HepG2 (cell line): ENCODE results near the gene PDE3B. TPM values are rescaled to one million over a fixed set of nuclear protein-coding genes. Genes with fewer than 3 reads are reported as not detected.

Experiments
- CHD2 ChIP-seq: IDR thresholded peaks from 2 replicates; pipeline ENCODE4 v1.6.1; 2011; ENCODE audit warnings: low read depth, low read length, improper control_type of control experiment
- MBNL3 ChIP-seq: fragments of 250-450 bp; sonication (Bioruptor Pico); conservative IDR thresholded peaks from 2 replicates; pipeline ENCODE4 v1.8.0; 2022; ENCODE audit warnings: mild to moderate bottlenecking, inconsistent platforms
- PRPF4 ChIP-seq: fragments of 200-400 bp; formaldehyde crosslinking; IDR thresholded peaks from 2 replicates; pipeline ENCODE4 v1.6.1; 2016; ENCODE audit warnings: low read length, low read depth; ENCODE audit not compliant: poor library complexity, severe bottlenecking
- ZBTB8A ChIP-seq: sonication (generic); formaldehyde crosslinking; IDR thresholded peaks from 2 replicates; pipeline ENCODE4 v1.4.0; 2020; ENCODE audit warnings: mild to moderate bottlenecking, low read depth, missing genetic modification reagents, borderline replicate concordance
- ZMYM4 ChIP-seq: sonication (generic); formaldehyde crosslinking; IDR thresholded peaks from 2 replicates; pipeline ENCODE4 v1.8.1; 2023; ENCODE audit warnings: mild to moderate bottlenecking, missing genetic modification reagents
- ZNF34 ChIP-seq: sonication (generic); formaldehyde crosslinking; IDR thresholded peaks from 2 replicates; pipeline ENCODE4 v1.4.0; 2020; ENCODE audit warnings: mild to moderate bottlenecking, missing genetic modification reagents, borderline replicate concordance
- ZNF564 ChIP-seq: sonication (generic); formaldehyde crosslinking; IDR thresholded peaks from 2 replicates; pipeline ENCODE4 v1.8.1; 2023; ENCODE audit warnings: mild to moderate bottlenecking, missing genetic modification reagents
- ZNF839 ChIP-seq: sonication (generic); formaldehyde crosslinking; IDR thresholded peaks from 2 replicates; pipeline ENCODE4 v1.4.0; 2020; ENCODE audit warnings: missing genetic modification reagents, mild to moderate bottlenecking, borderline replicate concordance
- polyA plus RNA-seq, 8 experiments: library from polyadenylated mRNA; depleted of rRNA in 3 of 8; stranded (reverse) in 7 of 8; unstranded in 1 of 8; fragments of >200 nt; fragmentation: Illumina TruSeq in 4 of 8; extraction: Trizol in 4 of 8; gene quantifications; 2 replicates each; pipeline versions ENCODE4 v1.2.1 to v1.2.3, GENCODE V29; 2011 to 2016; ENCODE audit warnings: low read depth in 4 of 8, missing spikeins in 1 of 8, mixed read lengths in 1 of 8; ENCODE audit not compliant: insufficient read depth in 1 of 8
- total RNA-seq, 5 experiments: library from RNA; depleted of rRNA; stranded (reverse); fragments of >200 nt; fragmentation: Illumina TruSeq; extraction: Trizol; gene quantifications; 2 replicates each; pipeline ENCODE4 v1.2.3, GENCODE V29; 2016; ENCODE audit warnings: low read depth in 1 of 5
- TF ChIP-seq, protein P1 (sequence below): sonication (generic); formaldehyde crosslinking; IDR thresholded peaks from 2 replicates; pipeline ENCODE4 v1.8.1; 2023; ENCODE audit warnings: mild to moderate bottlenecking, inconsistent platforms, moderate library complexity, missing genetic modification reagents, borderline replicate concordance
- TF ChIP-seq, protein P2 (sequence below): sonication (generic); formaldehyde crosslinking; conservative IDR thresholded peaks from 2 replicates; pipeline ENCODE4 v1.4.0; 2020; ENCODE audit warnings: mild to moderate bottlenecking, missing genetic modification reagents, moderate library complexity
- TF ChIP-seq, protein P3 (sequence below): sonication (generic); formaldehyde crosslinking; IDR thresholded peaks from 2 replicates; pipeline ENCODE4 v1.8.0; 2022; ENCODE audit warnings: mild to moderate bottlenecking, missing genetic modification reagents
- TF ChIP-seq, protein P4 (sequence below): sonication (generic); formaldehyde crosslinking; IDR thresholded peaks from 2 replicates; pipeline ENCODE4 v1.4.0; 2020; ENCODE audit warnings: missing genetic modification reagents
- TF ChIP-seq, protein P5 (sequence below): sonication (generic); formaldehyde crosslinking; IDR thresholded peaks from 2 replicates; pipeline ENCODE4 v1.4.0; 2020; ENCODE audit warnings: missing genetic modification reagents
- TF ChIP-seq, protein P6 (sequence below): sonication (generic); formaldehyde crosslinking; IDR thresholded peaks from 2 replicates; pipeline ENCODE4 v1.5.0; 2020; ENCODE audit warnings: mild to moderate bottlenecking, missing genetic modification reagents

Gene PDE3B
- total and polyA plus RNA-seq, 2 of the 13 experiments (the other 11 are each of a cell fraction or from before 2014, with no cell fraction given) = 14.1 to 26.5 TPM

DNA sequence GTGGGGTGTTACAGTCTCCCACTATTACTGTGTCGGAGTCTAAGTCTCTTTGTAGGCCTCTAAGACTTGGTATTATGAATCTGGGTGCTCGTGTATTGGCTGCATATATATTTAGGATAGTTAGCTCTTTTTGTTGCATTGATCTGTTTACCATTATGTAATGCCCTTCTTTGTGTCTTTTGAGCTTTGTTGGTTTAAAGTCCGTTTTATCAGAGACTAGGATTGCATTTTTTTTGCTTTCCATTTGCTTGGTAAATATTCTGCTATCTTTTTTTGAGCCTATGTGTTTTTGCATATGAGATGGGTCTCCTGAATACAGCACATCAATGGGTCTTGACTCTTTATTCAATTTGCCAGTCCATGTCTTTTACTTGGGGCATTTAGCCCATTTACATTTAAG is 97.6 kb downstream of the PDE3B start (continued):
- TF ChIP-seq, protein P1, sequence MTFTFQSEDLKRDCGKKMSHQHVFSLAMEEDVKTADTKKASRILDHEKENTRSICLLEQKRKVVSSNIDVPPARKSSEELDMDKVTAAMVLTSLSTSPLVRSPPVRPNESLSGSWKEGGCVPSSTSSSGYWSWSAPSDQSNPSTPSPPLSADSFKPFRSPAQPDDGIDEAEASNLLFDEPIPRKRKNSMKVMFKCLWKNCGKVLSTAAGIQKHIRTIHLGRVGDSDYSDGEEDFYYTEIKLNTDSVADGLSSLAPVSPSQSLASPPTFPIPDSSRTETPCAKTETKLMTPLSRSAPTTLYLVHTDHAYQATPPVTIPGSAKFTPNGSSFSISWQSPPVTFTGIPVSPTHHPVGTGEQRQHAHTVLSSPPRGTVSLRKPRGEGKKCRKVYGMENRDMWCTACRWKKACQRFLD = no peak
- TF ChIP-seq, protein P2, sequence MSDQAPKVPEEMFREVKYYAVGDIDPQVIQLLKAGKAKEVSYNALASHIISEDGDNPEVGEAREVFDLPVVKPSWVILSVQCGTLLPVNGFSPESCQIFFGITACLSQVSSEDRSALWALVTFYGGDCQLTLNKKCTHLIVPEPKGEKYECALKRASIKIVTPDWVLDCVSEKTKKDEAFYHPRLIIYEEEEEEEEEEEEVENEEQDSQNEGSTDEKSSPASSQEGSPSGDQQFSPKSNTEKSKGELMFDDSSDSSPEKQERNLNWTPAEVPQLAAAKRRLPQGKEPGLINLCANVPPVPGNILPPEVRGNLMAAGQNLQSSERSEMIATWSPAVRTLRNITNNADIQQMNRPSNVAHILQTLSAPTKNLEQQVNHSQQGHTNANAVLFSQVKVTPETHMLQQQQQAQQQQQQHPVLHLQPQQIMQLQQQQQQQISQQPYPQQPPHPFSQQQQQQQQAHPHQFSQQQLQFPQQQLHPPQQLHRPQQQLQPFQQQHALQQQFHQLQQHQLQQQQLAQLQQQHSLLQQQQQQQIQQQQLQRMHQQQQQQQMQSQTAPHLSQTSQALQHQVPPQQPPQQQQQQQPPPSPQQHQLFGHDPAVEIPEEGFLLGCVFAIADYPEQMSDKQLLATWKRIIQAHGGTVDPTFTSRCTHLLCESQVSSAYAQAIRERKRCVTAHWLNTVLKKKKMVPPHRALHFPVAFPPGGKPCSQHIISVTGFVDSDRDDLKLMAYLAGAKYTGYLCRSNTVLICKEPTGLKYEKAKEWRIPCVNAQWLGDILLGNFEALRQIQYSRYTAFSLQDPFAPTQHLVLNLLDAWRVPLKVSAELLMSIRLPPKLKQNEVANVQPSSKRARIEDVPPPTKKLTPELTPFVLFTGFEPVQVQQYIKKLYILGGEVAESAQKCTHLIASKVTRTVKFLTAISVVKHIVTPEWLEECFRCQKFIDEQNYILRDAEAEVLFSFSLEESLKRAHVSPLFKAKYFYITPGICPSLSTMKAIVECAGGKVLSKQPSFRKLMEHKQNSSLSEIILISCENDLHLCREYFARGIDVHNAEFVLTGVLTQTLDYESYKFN (CRISPR knock-in tag) = peak; percentile 82
- TF ChIP-seq MBNL3 (CRISPR knock-in tag) = no peak
- no peak for TF ChIP-seq ZBTB8A (CRISPR knock-in tag)
- TF ChIP-seq, protein P3, sequence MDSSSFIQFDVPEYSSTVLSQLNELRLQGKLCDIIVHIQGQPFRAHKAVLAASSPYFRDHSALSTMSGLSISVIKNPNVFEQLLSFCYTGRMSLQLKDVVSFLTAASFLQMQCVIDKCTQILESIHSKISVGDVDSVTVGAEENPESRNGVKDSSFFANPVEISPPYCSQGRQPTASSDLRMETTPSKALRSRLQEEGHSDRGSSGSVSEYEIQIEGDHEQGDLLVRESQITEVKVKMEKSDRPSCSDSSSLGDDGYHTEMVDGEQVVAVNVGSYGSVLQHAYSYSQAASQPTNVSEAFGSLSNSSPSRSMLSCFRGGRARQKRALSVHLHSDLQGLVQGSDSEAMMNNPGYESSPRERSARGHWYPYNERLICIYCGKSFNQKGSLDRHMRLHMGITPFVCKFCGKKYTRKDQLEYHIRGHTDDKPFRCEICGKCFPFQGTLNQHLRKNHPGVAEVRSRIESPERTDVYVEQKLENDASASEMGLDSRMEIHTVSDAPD = no peak
- no peak for TF ChIP-seq ZNF839 (CRISPR knock-in tag)
- peak; percentile 61; the same call in 1 of the 2 replicates for TF ChIP-seq ZMYM4 (CRISPR knock-in tag)
- no peak for TF ChIP-seq ZNF34 (CRISPR knock-in tag)
- no peak for TF ChIP-seq ZNF564 (CRISPR knock-in tag)
- TF ChIP-seq, protein P4, sequence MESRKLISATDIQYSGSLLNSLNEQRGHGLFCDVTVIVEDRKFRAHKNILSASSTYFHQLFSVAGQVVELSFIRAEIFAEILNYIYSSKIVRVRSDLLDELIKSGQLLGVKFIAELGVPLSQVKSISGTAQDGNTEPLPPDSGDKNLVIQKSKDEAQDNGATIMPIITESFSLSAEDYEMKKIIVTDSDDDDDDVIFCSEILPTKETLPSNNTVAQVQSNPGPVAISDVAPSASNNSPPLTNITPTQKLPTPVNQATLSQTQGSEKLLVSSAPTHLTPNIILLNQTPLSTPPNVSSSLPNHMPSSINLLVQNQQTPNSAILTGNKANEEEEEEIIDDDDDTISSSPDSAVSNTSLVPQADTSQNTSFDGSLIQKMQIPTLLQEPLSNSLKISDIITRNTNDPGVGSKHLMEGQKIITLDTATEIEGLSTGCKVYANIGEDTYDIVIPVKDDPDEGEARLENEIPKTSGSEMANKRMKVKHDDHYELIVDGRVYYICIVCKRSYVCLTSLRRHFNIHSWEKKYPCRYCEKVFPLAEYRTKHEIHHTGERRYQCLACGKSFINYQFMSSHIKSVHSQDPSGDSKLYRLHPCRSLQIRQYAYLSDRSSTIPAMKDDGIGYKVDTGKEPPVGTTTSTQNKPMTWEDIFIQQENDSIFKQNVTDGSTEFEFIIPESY (CRISPR knock-in tag) = no peak
- TF ChIP-seq, protein P5, sequence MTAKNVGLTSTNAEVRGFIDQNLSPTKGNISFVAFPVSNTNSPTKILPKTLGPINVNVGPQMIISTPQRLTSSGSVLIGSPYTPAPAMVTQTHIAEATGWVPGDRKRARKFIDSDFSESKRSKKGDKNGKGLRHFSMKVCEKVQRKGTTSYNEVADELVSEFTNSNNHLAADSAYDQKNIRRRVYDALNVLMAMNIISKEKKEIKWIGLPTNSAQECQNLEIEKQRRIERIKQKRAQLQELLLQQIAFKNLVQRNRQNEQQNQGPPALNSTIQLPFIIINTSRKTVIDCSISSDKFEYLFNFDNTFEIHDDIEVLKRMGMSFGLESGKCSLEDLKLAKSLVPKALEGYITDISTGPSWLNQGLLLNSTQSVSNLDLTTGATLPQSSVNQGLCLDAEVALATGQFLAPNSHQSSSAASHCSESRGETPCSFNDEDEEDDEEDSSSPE = no peak
- no peak for TF ChIP-seq PRPF4
- no peak for TF ChIP-seq CHD2
- TF ChIP-seq, protein P6, sequence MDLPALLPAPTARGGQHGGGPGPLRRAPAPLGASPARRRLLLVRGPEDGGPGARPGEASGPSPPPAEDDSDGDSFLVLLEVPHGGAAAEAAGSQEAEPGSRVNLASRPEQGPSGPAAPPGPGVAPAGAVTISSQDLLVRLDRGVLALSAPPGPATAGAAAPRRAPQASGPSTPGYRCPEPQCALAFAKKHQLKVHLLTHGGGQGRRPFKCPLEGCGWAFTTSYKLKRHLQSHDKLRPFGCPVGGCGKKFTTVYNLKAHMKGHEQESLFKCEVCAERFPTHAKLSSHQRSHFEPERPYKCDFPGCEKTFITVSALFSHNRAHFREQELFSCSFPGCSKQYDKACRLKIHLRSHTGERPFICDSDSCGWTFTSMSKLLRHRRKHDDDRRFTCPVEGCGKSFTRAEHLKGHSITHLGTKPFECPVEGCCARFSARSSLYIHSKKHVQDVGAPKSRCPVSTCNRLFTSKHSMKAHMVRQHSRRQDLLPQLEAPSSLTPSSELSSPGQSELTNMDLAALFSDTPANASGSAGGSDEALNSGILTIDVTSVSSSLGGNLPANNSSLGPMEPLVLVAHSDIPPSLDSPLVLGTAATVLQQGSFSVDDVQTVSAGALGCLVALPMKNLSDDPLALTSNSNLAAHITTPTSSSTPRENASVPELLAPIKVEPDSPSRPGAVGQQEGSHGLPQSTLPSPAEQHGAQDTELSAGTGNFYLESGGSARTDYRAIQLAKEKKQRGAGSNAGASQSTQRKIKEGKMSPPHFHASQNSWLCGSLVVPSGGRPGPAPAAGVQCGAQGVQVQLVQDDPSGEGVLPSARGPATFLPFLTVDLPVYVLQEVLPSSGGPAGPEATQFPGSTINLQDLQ = no peak
